HL-60 (cell line): ENCODE data around the gene DOLK.

Experiments used
- DNase-seq, 2 experiments: peaks; one replicate each; pipeline ENCODE4 v3.0.0-alpha.2; 2010 to 2020; ENCODE audit warnings: low read depth in 1 of 2, low spot score in 1 of 2
- H3K27ac ChIP-seq: fragments of 250-450 bp; sonication (Bioruptor Pico); replicated peaks from 2 replicates; pipeline ENCODE4 v1.5.1; 2020; ENCODE audit warnings: mild to moderate bottlenecking, moderate library complexity
- H3K27me3 ChIP-seq: fragments of 250-450 bp; sonication (Bioruptor Pico); 2 replicates; pipeline ENCODE4 v1.5.1; 2021; ENCODE audit warnings: mild to moderate bottlenecking, moderate library complexity; ENCODE audit not compliant: insufficient read depth, poor library complexity, severe bottlenecking
- H3K4me3 ChIP-seq: replicated peaks from 2 replicates; pipeline ENCODE4 v1.5.1; 2011; ENCODE audit warnings: mild to moderate bottlenecking, control low read depth, low read length; ENCODE audit not compliant: insufficient read depth
- CTCF ChIP-seq: IDR thresholded peaks from one replicate; pipeline ENCODE4 v1.5.1; 2011; ENCODE audit warnings: low read length, control low read depth, inconsistent platforms; ENCODE audit not compliant: insufficient read depth
- GABPA ChIP-seq: IDR thresholded peaks from 2 replicates; pipeline ENCODE4 v1.6.1; 2012; ENCODE audit warnings: low read depth
- POLR2AphosphoS5 ChIP-seq: IDR thresholded peaks from 2 replicates; pipeline ENCODE4 v1.6.1; 2012; ENCODE audit warnings: low read depth
- REST ChIP-seq: IDR thresholded peaks from 2 replicates; pipeline ENCODE4 v1.6.1; 2012; ENCODE audit warnings: low read depth; ENCODE audit not compliant: insufficient replicate concordance
- SPI1 ChIP-seq: IDR thresholded peaks from 2 replicates; pipeline ENCODE4 v1.6.1; 2012; ENCODE audit warnings: low read depth, mild to moderate bottlenecking, borderline replicate concordance

The DOLK gene

GRCh38 chr9:128921881-128922763, 25.3 kb downstream of the DOLK start:
- TF ChIP-seq SPI1 (no peak), REST (no peak), CTCF (no peak), GABPA (no peak), POLR2AphosphoS5 (no peak)
- DNase-seq: no peak
- Histone ChIP-seq H3K4me3 (no peak overlapping the region), H3K27ac (no peak overlapping the region), H3K27me3 (no peaks in the 10 kb centered on the region)

- Histone ChIP-seq H3K27me3 (no peaks in the 10 kb centered on the region), H3K27ac (no peak within 1 kb of the TSS), H3K4me3 (no peak within 1 kb of the TSS)
- TF ChIP-seq GABPA (no peak), POLR2AphosphoS5 (no peak), CTCF (no peak), REST (no peak), SPI1 (no peak)
- DNase-seq: no peak
Measured at GRCh38 chr9:128920381-128921058, 26.9 kb downstream of the DOLK start, which contains the start of gene PHYHD1. Gene PHYHD1 (plus strand): TSS chr9:128920982. CDS start chr9:128922324, 1,342 bp downstream.

GRCh38 chr9:128919402-128920089, 27.9 kb downstream of the DOLK start:
- TF ChIP-seq CTCF (no peak), REST (no peak), GABPA (no peak), SPI1 (no peak), POLR2AphosphoS5 (no peak)
- no peaks in the 10 kb centered on the region for H3K27me3 ChIP-seq
- no peak overlapping the region for H3K27ac ChIP-seq
- DNase-seq: no peak
- no peak overlapping the region for H3K4me3 ChIP-seq
